H1 (cell line): ENCODE results near the gene ZNF532. TPM values are rescaled to one million over a fixed set of nuclear protein-coding genes. Genes with fewer than 3 reads are reported as not detected.

Experiments used
- CTCF ChIA-PET: fragments of 300-600 bp; sonication (Branson Sonifier 250); formaldehyde crosslinking; loops from one replicate; lab custom pipeline; 2021; ENCODE audit not compliant: partially characterized antibody; lab: Charles Lee
- POLR2A ChIA-PET: fragments of 300-600 bp; sonication (Branson Sonifier 250); formaldehyde crosslinking; loops from one replicate; lab custom pipeline; 2021; ENCODE audit warnings: inconsistent platforms; ENCODE audit not compliant: partially characterized antibody; lab: Charles Lee
- DNase-seq, 2 experiments: peaks; one replicate each; pipeline versions ENCODE4 v3.0.0 to v3.0.0-alpha.2; 2010 to 2022; ENCODE audit warnings: low spot score in 2 of 2, low read depth in 1 of 2, mixed read lengths in 1 of 2
- FAIRE-seq: peaks from 2 replicates; lab custom pipeline; 2011; peaks lifted over from hg19 to GRCh38; lab: Jason Lieb, UNC
- H2AFZ ChIP-seq: 2 replicates; pipeline ENCODE4 v1.8.1; 2012; ENCODE audit warnings: low read length, inconsistent platforms
- H2AK5ac ChIP-seq: 2 replicates; pipeline ENCODE4 v1.6.1; 2013; ENCODE audit warnings: low read depth, low read length
- H2BK120ac ChIP-seq: replicated peaks from 2 replicates; pipeline ENCODE3; 2013; ENCODE audit warnings: low read depth, low read length, inconsistent platforms
- H2BK12ac ChIP-seq: 2 replicates; pipeline ENCODE4 v1.6.1; 2013; ENCODE audit warnings: low read depth, low read length
- H2BK15ac ChIP-seq: 2 replicates; pipeline ENCODE4 v1.6.1; 2013; ENCODE audit warnings: low read length
- H2BK20ac ChIP-seq: 2 replicates; pipeline ENCODE4 v1.6.1; 2013; ENCODE audit warnings: low read length
- H2BK5ac ChIP-seq: 2 replicates; pipeline ENCODE4 v1.6.1; 2013; ENCODE audit warnings: low read depth, low read length
- H3K14ac ChIP-seq: 2 replicates; pipeline ENCODE4 v1.6.1; 2013; ENCODE audit warnings: inconsistent platforms; ENCODE audit not compliant: insufficient read length
- H3K18ac ChIP-seq: 2 replicates; pipeline ENCODE4 v1.6.1; 2013; ENCODE audit warnings: low read length; ENCODE audit errors: extremely low read depth
- H3K23ac ChIP-seq: 2 replicates; pipeline ENCODE4 v1.6.1; 2013; ENCODE audit warnings: inconsistent platforms; ENCODE audit not compliant: insufficient read length
- H3K23me2 ChIP-seq: 2 replicates; pipeline ENCODE4 v1.6.1; 2013; ENCODE audit warnings: low read depth, low read length
- H3K27ac ChIP-seq: 2 replicates; pipeline ENCODE4 v1.6.1; 2011; ENCODE audit warnings: low read depth, low read length, inconsistent platforms
- H3K27me3 ChIP-seq, 4 experiments: replicated peaks in 1 of 4; 1 replicate in 1 of 4; 2 replicates in 3 of 4; pipeline versions ENCODE4 v1.6.1 to v1.8.1; 2011 to 2013; ENCODE audit warnings: low read length in 3 of 4, mild to moderate bottlenecking in 3 of 4, inconsistent platforms in 2 of 4, mixed read lengths in 2 of 4, moderate library complexity in 1 of 4; ENCODE audit not compliant: control insufficient read depth in 3 of 4, insufficient read depth in 3 of 4; ENCODE audit errors: extremely low read depth in 1 of 4
- H3K36me3 ChIP-seq, 4 experiments: 2 replicates each; pipeline versions ENCODE4 v1.6.1 to v1.8.1; 2011 to 2013; ENCODE audit warnings: mild to moderate bottlenecking in 4 of 4, low read length in 3 of 4, moderate library complexity in 2 of 4, control low read depth in 1 of 4, inconsistent platforms in 1 of 4; ENCODE audit not compliant: insufficient read depth in 4 of 4, control insufficient read depth in 2 of 4
- H3K4ac ChIP-seq: replicated peaks from 2 replicates; pipeline ENCODE3; 2013; ENCODE audit warnings: low read length, low read depth, mixed read lengths, inconsistent platforms; ENCODE audit not compliant: insufficient read length
- H3K4me1 ChIP-seq, 4 experiments: replicated peaks in 1 of 4; 1 replicate in 1 of 4; 2 replicates in 3 of 4; pipeline versions ENCODE4 v1.6.1 to v1.8.1; 2011 to 2013; ENCODE audit warnings: low read length in 3 of 4, inconsistent platforms in 2 of 4, mixed read lengths in 1 of 4; ENCODE audit not compliant: insufficient read depth in 4 of 4, control insufficient read depth in 3 of 4
- H3K4me2 ChIP-seq, 2 experiments: 2 replicates each; pipeline versions ENCODE4 v1.6.1 to v1.8.1; 2011 to 2013; ENCODE audit warnings: low read depth in 2 of 2, low read length in 2 of 2, control low read depth in 1 of 2, inconsistent platforms in 1 of 2, mild to moderate bottlenecking in 1 of 2; ENCODE audit not compliant: insufficient read depth in 1 of 2
- H3K4me3 ChIP-seq, 4 experiments: fragments of 200-600, 300-600 bp in 1 of 4; sonication (generic), shearing (Covaris generic), sonication (Bioruptor Twin) in 1 of 4; 2 replicates each; pipeline versions ENCODE4 v1.5.1 to v1.8.1; 2011 to 2016; ENCODE audit warnings: low read length in 4 of 4, low read depth in 3 of 4, control low read depth in 2 of 4, inconsistent platforms in 2 of 4, mild to moderate bottlenecking in 2 of 4, mixed read lengths in 1 of 4, moderate library complexity in 1 of 4; ENCODE audit not compliant: insufficient read depth in 2 of 4; ENCODE audit errors: extremely low read depth in 1 of 4
- H3K56ac ChIP-seq: replicated peaks from 2 replicates; pipeline ENCODE3; 2013; ENCODE audit warnings: low read depth, mild to moderate bottlenecking, mixed read lengths, low read length, inconsistent platforms; ENCODE audit not compliant: insufficient read length
- H3K79me1 ChIP-seq: 2 replicates; pipeline ENCODE4 v1.6.1; 2013; ENCODE audit warnings: low read depth, low read length, control low read depth
- H3K79me2 ChIP-seq, 2 experiments: 2 replicates each; pipeline versions ENCODE4 v1.6.1 to v1.8.1; 2012 to 2013; ENCODE audit warnings: low read length in 2 of 2, mild to moderate bottlenecking in 2 of 2, inconsistent platforms in 1 of 2; ENCODE audit not compliant: insufficient read depth in 2 of 2, control insufficient read depth in 1 of 2
- H3K9ac ChIP-seq, 4 experiments: replicated peaks in 1 of 4; 1 replicate in 1 of 4; 2 replicates in 3 of 4; pipeline versions ENCODE4 v1.6.1 to v1.8.1; 2011 to 2013; ENCODE audit warnings: low read depth in 3 of 4, low read length in 3 of 4, control low read depth in 2 of 4, mild to moderate bottlenecking in 2 of 4, moderate library complexity in 2 of 4, inconsistent platforms in 1 of 4; ENCODE audit errors: extremely low read depth in 1 of 4
- H3K9me3 ChIP-seq, 2 experiments: 2 replicates each; pipeline versions ENCODE4 v1.6.1 to v1.8.1; 2012 to 2013; ENCODE audit warnings: mild to moderate bottlenecking in 2 of 2, moderate library complexity in 2 of 2, control low read depth in 1 of 2, inconsistent platforms in 1 of 2, low read depth in 1 of 2, low read length in 1 of 2, mixed read lengths in 1 of 2; ENCODE audit not compliant: insufficient read depth in 2 of 2
- H4K20me1 ChIP-seq, 2 experiments: replicated peaks in 1 of 2; 2 replicates each; pipeline versions ENCODE3 to v1.8.1; 2011 to 2013; ENCODE audit warnings: inconsistent platforms in 2 of 2, low read length in 2 of 2, mild to moderate bottlenecking in 1 of 2; ENCODE audit not compliant: insufficient read depth in 2 of 2, control insufficient read depth in 1 of 2
- H4K5ac ChIP-seq: 2 replicates; pipeline ENCODE4 v1.6.1; 2013; ENCODE audit warnings: low read length, low read depth, mixed read lengths, inconsistent platforms; ENCODE audit not compliant: insufficient read length
- H4K8ac ChIP-seq: 2 replicates; pipeline ENCODE4 v1.8.0; 2013; ENCODE audit warnings: mild to moderate bottlenecking, moderate library complexity, low read length, inconsistent platforms; ENCODE audit not compliant: insufficient read depth; ENCODE audit errors: extremely low read depth
- H4K91ac ChIP-seq: replicated peaks from 2 replicates; pipeline ENCODE3; 2013; ENCODE audit warnings: low read length, mixed read lengths, inconsistent platforms; ENCODE audit not compliant: insufficient read length
- ATF2 ChIP-seq: IDR thresholded peaks from 2 replicates; pipeline ENCODE4 v1.6.1; 2012; ENCODE audit warnings: low read length, inconsistent platforms
- BCL11A ChIP-seq, 2 experiments: IDR thresholded peaks; one replicate each; pipeline ENCODE4 v1.6.1; 2011; ENCODE audit warnings: low read depth in 2 of 2, low read length in 2 of 2, mild to moderate bottlenecking in 2 of 2
- BRCA1 ChIP-seq: IDR thresholded peaks from 2 replicates; pipeline ENCODE4 v1.6.1; 2012; ENCODE audit warnings: low read depth, low read length, improper control_type of control experiment
- CBX8 ChIP-seq: fragments of 300-800, 300-1000 bp; sonication (generic); IDR thresholded peaks from 2 replicates; pipeline ENCODE4 v1.7.1; 2016; ENCODE audit warnings: low read depth, low read length, borderline replicate concordance
- CHD1 ChIP-seq: IDR thresholded peaks from 2 replicates; pipeline ENCODE4 v1.6.1; 2012; ENCODE audit warnings: low read depth, low read length, improper control_type of control experiment
- CHD2 ChIP-seq: IDR thresholded peaks from 2 replicates; pipeline ENCODE4 v1.6.1; 2012; ENCODE audit warnings: low read length, improper control_type of control experiment
- CREB1 ChIP-seq: IDR thresholded peaks from 2 replicates; pipeline ENCODE4 v1.6.1; 2012; ENCODE audit warnings: inconsistent platforms
- HDAC6 ChIP-seq: IDR thresholded peaks from one replicate; pipeline ENCODE4 v1.7.1; 2012; ENCODE audit warnings: low read depth, mild to moderate bottlenecking, inconsistent platforms, low read length, moderate library complexity
- SAP30 ChIP-seq: fragments of 300-600 bp; sonication (generic); IDR thresholded peaks from 2 replicates; pipeline ENCODE4 v1.7.1; 2012; ENCODE audit warnings: low read length, moderate library complexity, mild to moderate bottlenecking, inconsistent platforms; ENCODE audit not compliant: insufficient read depth, insufficient replicate concordance
- SIRT6 ChIP-seq: IDR thresholded peaks from one replicate; pipeline ENCODE4 v1.7.1; 2012; ENCODE audit warnings: low read length, inconsistent platforms
- SUZ12 ChIP-seq: fragments of 200-600 bp; sonication (generic); IDR thresholded peaks from 2 replicates; pipeline ENCODE4 v1.6.1; 2012; ENCODE audit warnings: mild to moderate bottlenecking, inconsistent platforms, low read length, moderate library complexity, mixed read lengths
- WGBS, 2 experiments: shearing (Covaris generic) in 1 of 2; methylation state at CpG; one replicate each; pipeline versions ENCODE4 v1.1.6 to v1.1.7; 2013 to 2015; ENCODE audit warnings: low lambda C conversion rate in 2 of 2, mixed read lengths in 2 of 2, inconsistent platforms in 1 of 2, low coverage in 1 of 2, missing lambda C conversion rate in 1 of 2; ENCODE audit not compliant: insufficient replicate concordance in 2 of 2, insufficient coverage in 1 of 2, insufficient read length in 1 of 2; ENCODE audit errors: extremely low coverage in 1 of 2, missing lambda C conversion rate in 1 of 2; 5-methylcytosine and 5-hydroxymethylcytosine counted together
- polyA plus RNA-seq, 7 experiments: library from polyadenylated mRNA; depleted of rRNA in 3 of 7; stranded (reverse) in 5 of 7; unstranded in 2 of 7; fragments of >200 nt in 5 of 7; fragments of 200-250 nt in 2 of 7; gene quantifications; 1 replicate in 5 of 7; 2 replicates in 1 of 7; 4 replicates in 1 of 7; pipeline versions ENCODE4 v1.2.1 to v1.2.3, GENCODE V29; 2011 to 2013; ENCODE audit warnings: missing spikeins in 2 of 7, mixed read lengths in 2 of 7
- total RNA-seq: library from RNA; stranded (reverse); fragmentation: NEBNext Ultra II Directional; extraction: Animal tissue kit (Norgen Biotek cat#: 25700); gene quantifications from 2 replicates; pipeline ENCODE4 v1.2.1, GENCODE V29; 2021

Gene ZNF532
- total and polyA plus RNA-seq, 2 of the 8 experiments (the other 6 are each of a cell fraction or from before 2014, with no cell fraction given) = 143 to 240 TPM

GRCh38 chr18:58901783-58902182, 37.1 kb downstream of the ZNF532 start:
- Histone ChIP-seq H3K27ac (no peak overlapping the region), H2BK120ac (no peak overlapping the region), H3K79me2 (peaks cover 36 to 99% of the 10 kb centered on the region in 2 experiments), H3K56ac (no peak overlapping the region), H4K8ac (peak overlapping the region; percentile 81), H3K36me3 (peaks cover 6 to 80% (median 23%) of the 10 kb centered on the region in 4 experiments), H3K23me2 (no peaks in the 10 kb centered on the region; the same call in 1 of the 2 replicates), H3K18ac (no peak overlapping the region), H3K27me3 (no peaks in the 10 kb centered on the region), H3K4me1 (peaks cover 0 to 6% (median 0%) of the 10 kb centered on the region in 4 experiments; a peak in 3 of 7 replicates), H4K20me1 (peaks cover 19 to 22% of the 10 kb centered on the region in 2 experiments), H2BK12ac (no peak overlapping the region), H2BK15ac (no peak overlapping the region), H3K4me2 (no peak overlapping the region), H4K91ac (no peak overlapping the region), H3K23ac (no peak overlapping the region), H2BK20ac (no peak overlapping the region), H3K79me1 (peaks cover 21% of the 10 kb centered on the region), H3K4me3 (no peak overlapping the region), H3K4ac (no peak overlapping the region), H4K5ac (no peak overlapping the region), H3K14ac (no peak overlapping the region), H2AFZ (no peak overlapping the region), H3K9me3 (no peaks in the 10 kb centered on the region), H2AK5ac (no peak overlapping the region), H2BK5ac (0 out of 2 replicates have a peak overlapping the region, but pooled peaks have one; percentile 44), H3K9ac (no peak overlapping the region)
- WGBS, 2 experiments = 85% methylated on average over 6 of the region's 7 CpGs; no CpG with 5 or more reads in 1 of the 2 experiments
- TF ChIP-seq BCL11A (IDR thresholded peaks at IDR 0.05; ENCODE audit: low read depth in 2 of 2, low read length in 2 of 2) (no peak), CHD1 (no peak), CREB1 (no peak), SAP30 (no peak), CHD2 (no peak), HDAC6 (no peak), CBX8 (no peak), SIRT6 (no peak), BRCA1 (no peak), SUZ12 (no peak), ATF2 (no peak)
- no peak for DNase-seq
- POLR2A ChIA-PET = interaction anchor here (0.7 to 9.9 kb wide), 9 partner anchors 9 to 37 kb away, joined by 3 to 75 read pairs (median 6); partner anchors contain the start of gene ZNF532
- FAIRE-seq = no peak
- CTCF ChIA-PET = interaction anchor here (1.0 to 2.4 kb wide), 2 partner anchors 10 to 14 kb away, joined by 3 to 8 read pairs; no protein-coding TSS in a partner anchor
